Ectodermal cell (in vitro differentiated cells): ENCODE results near the gene GSG1L.

ENCODE experiments used
- H3K27ac ChIP-seq: 2 replicates; pipeline ENCODE4 v1.7.0; 2013; ENCODE audit warnings: mild to moderate bottlenecking, low read depth, low read length; ENCODE audit not compliant: insufficient read depth, poor library complexity, severe bottlenecking
- H3K27me3 ChIP-seq: 2 replicates; pipeline ENCODE4 v1.7.0; 2013; ENCODE audit warnings: mild to moderate bottlenecking, low read length; ENCODE audit not compliant: insufficient read depth, control insufficient read depth, poor library complexity, severe bottlenecking
- H3K36me3 ChIP-seq: one replicate; pipeline ENCODE4 v1.7.0; 2013; ENCODE audit warnings: low read length; ENCODE audit not compliant: control insufficient read depth, insufficient read depth
- H3K4me1 ChIP-seq: one replicate; pipeline ENCODE4 v1.7.0; 2013; ENCODE audit warnings: low read length; ENCODE audit not compliant: control insufficient read depth, insufficient read depth
- H3K4me3 ChIP-seq: 2 replicates; pipeline ENCODE4 v1.7.0; 2013; ENCODE audit warnings: low read depth, low read length, control low read depth; ENCODE audit not compliant: insufficient read depth
- H3K9me3 ChIP-seq: 2 replicates; pipeline ENCODE4 v1.7.0; 2013; ENCODE audit warnings: mild to moderate bottlenecking, low read length, moderate library complexity; ENCODE audit not compliant: control insufficient read depth
- WGBS, 2 experiments: methylation state at CpG; one replicate each; pipeline ENCODE4 v1.1.7; 2013; ENCODE audit warnings: missing lambda C conversion rate in 2 of 2; 5-methylcytosine and 5-hydroxymethylcytosine counted together

The GSG1L gene

GRCh38 chr16:28009586-28010373 is 53.7 kb downstream of the GSG1L start:
- WGBS, 2 experiments = 87 to 89% methylated on average over 17 of the region's 17 CpGs
- H3K4me1 ChIP-seq = peaks cover 16% of the 10 kb centered on the region
- H3K4me3 ChIP-seq = no peak overlapping the region
- H3K27ac ChIP-seq = no peak overlapping the region
- H3K27me3 ChIP-seq = no peaks in the 10 kb centered on the region
- no peaks in the 10 kb centered on the region for H3K9me3 ChIP-seq
- no peaks in the 10 kb centered on the region for H3K36me3 ChIP-seq

GRCh38 chr16:28003923-28004322 is 59.6 kb downstream of the GSG1L start:
- Histone ChIP-seq H3K9me3 (no peaks in the 10 kb centered on the region), H3K4me3 (no peak overlapping the region), H3K4me1 (no peaks in the 10 kb centered on the region), H3K27ac (no peak overlapping the region), H3K27me3 (no peaks in the 10 kb centered on the region), H3K36me3 (no peaks in the 10 kb centered on the region)
- 85 to 91% methylated on average over 9 of the region's 9 CpGs for WGBS, 2 experiments

- 88% methylated on average over 14 of the region's 14 CpGs for WGBS, 2 experiments
- Histone ChIP-seq H3K27ac (no peak overlapping the region), H3K36me3 (no peaks in the 10 kb centered on the region), H3K27me3 (no peaks in the 10 kb centered on the region), H3K9me3 (no peaks in the 10 kb centered on the region), H3K4me1 (no peaks in the 10 kb centered on the region), H3K4me3 (no peak overlapping the region)
Measured at GRCh38 chr16:28003021-28003865, 60.3 kb downstream of the GSG1L start.

- Histone ChIP-seq H3K4me3 (no peak overlapping the region), H3K27ac (no peak overlapping the region), H3K27me3 (no peaks in the 10 kb centered on the region), H3K9me3 (no peaks in the 10 kb centered on the region), H3K4me1 (no peaks in the 10 kb centered on the region), H3K36me3 (no peaks in the 10 kb centered on the region)
- WGBS, 2 experiments = 87 to 91% methylated on average over 4 of the region's 4 CpGs
Measured at GRCh38 chr16:28001642-28002041, 61.9 kb downstream of the GSG1L start.

GRCh38 chr16:28001184-28001583 is 62.3 kb downstream of the GSG1L start:
- Histone ChIP-seq H3K4me1 (no peaks in the 10 kb centered on the region), H3K27me3 (no peaks in the 10 kb centered on the region), H3K4me3 (no peak overlapping the region), H3K27ac (no peak overlapping the region), H3K9me3 (no peaks in the 10 kb centered on the region), H3K36me3 (no peaks in the 10 kb centered on the region)
- 93 to 94% methylated on average over 9 of the region's 9 CpGs for whole genome bisulfite sequencing, 2 experiments

- Histone ChIP-seq H3K36me3 (no peaks in the 10 kb centered on the region), H3K4me3 (no peak overlapping the region), H3K9me3 (no peaks in the 10 kb centered on the region), H3K4me1 (no peaks in the 10 kb centered on the region), H3K27me3 (no peaks in the 10 kb centered on the region), H3K27ac (no peak overlapping the region)
- 90 to 92% methylated on average over 9 of the region's 9 CpGs for WGBS, 2 experiments
Measured at GRCh38 chr16:28000314-28001169, 63.0 kb downstream of the GSG1L start.

GRCh38 chr16:27999687-28000086 is 63.8 kb downstream of the GSG1L start:
- H3K36me3 ChIP-seq = no peaks in the 10 kb centered on the region
- no peaks in the 10 kb centered on the region for H3K27me3 ChIP-seq
- H3K4me1 ChIP-seq = no peaks in the 10 kb centered on the region
- no peak overlapping the region for H3K27ac ChIP-seq
- no peak overlapping the region for H3K4me3 ChIP-seq
- 83 to 89% methylated on average over 2 of the region's 2 CpGs for whole genome bisulfite sequencing, 2 experiments
- H3K9me3 ChIP-seq = no peaks in the 10 kb centered on the region

GRCh38 chr16:27995378-27995777 is 68.1 kb downstream of the GSG1L start:
- H3K4me3 ChIP-seq = no peak overlapping the region
- WGBS, 2 experiments = 86 to 88% methylated on average over 5 of the region's 5 CpGs
- no peaks in the 10 kb centered on the region for H3K36me3 ChIP-seq
- H3K9me3 ChIP-seq = no peaks in the 10 kb centered on the region
- no peak overlapping the region for H3K27ac ChIP-seq
- no peaks in the 10 kb centered on the region for H3K4me1 ChIP-seq
- H3K27me3 ChIP-seq = no peaks in the 10 kb centered on the region

GRCh38 chr16:27994686-27995085 is 68.8 kb downstream of the GSG1L start:
- Histone ChIP-seq H3K36me3 (no peaks in the 10 kb centered on the region), H3K27me3 (no peaks in the 10 kb centered on the region), H3K9me3 (no peaks in the 10 kb centered on the region), H3K27ac (no peak overlapping the region), H3K4me1 (no peaks in the 10 kb centered on the region), H3K4me3 (no peak overlapping the region)
- 86 to 91% methylated on average over 4 of the region's 4 CpGs for WGBS, 2 experiments

GRCh38 chr16:27993587-27993986 is 69.9 kb downstream of the GSG1L start:
- Histone ChIP-seq H3K4me1 (no peaks in the 10 kb centered on the region), H3K27me3 (no peaks in the 10 kb centered on the region), H3K27ac (no peak overlapping the region), H3K36me3 (no peaks in the 10 kb centered on the region), H3K4me3 (no peak overlapping the region), H3K9me3 (no peaks in the 10 kb centered on the region)
- 93 to 94% methylated on average over 3 of the region's 3 CpGs for WGBS, 2 experiments
